Gastrocnemius medialis (tissue), 4 donors: ENCODE results near the gene TMTC1. TPM values are rescaled to one million over a fixed set of nuclear protein-coding genes. Genes with fewer than 3 reads are reported as not detected.

Source experiments
- ATAC-seq, 2 donors: fragments of 150-250 bp; one replicate each; pipeline ENCODE4 v1.9.1; 2016
- DNase-seq, 2 donors: peaks; one replicate each; pipeline ENCODE4 v3.0.0-alpha.2; 2019
- H3K27ac ChIP-seq, 4 donors: fragments of 200-600 bp; sonication (generic); 1 replicate in 1 of 4; 2 replicates in 3 of 4; pipeline ENCODE4 v1.5.1; 2016 to 2018; ENCODE audit warnings: mild to moderate bottlenecking in 2 of 4, moderate library complexity in 1 of 4
- H3K27me3 ChIP-seq, 3 donors: fragments of 200-600 bp; sonication (generic) in 2 of 3; 1 replicate in 1 of 3; 2 replicates in 2 of 3; pipeline versions ENCODE4 v1.5.1 to v1.6.0; 2016 to 2019; ENCODE audit warnings: mild to moderate bottlenecking in 1 of 3, moderate library complexity in 1 of 3
- H3K36me3 ChIP-seq, 2 donors: fragments of 200-600 bp; sonication (generic) in 1 of 2; one replicate each; pipeline ENCODE4 v1.5.1; 2017 to 2018
- H3K4me1 ChIP-seq, 2 donors: fragments of 200-600 bp; sonication (generic) in 1 of 2; one replicate each; pipeline ENCODE4 v1.5.1; 2016 to 2017; ENCODE audit warnings: mild to moderate bottlenecking in 2 of 2
- H3K4me3 ChIP-seq, 4 donors: fragments of 200-600 bp; sonication (generic) in 3 of 4; 1 replicate in 1 of 4; 2 replicates in 3 of 4; pipeline ENCODE4 v1.5.1; 2016 to 2019; ENCODE audit warnings: mild to moderate bottlenecking in 2 of 4
- H3K9me3 ChIP-seq, 3 donors: fragments of 200-600 bp; sonication (generic) in 2 of 3; 1 replicate in 1 of 3; 2 replicates in 2 of 3; pipeline ENCODE4 v1.5.1; 2016 to 2019
- CTCF ChIP-seq, 5 experiments: fragments of 450-650 bp in 3 of 5; fragments of 200-600 bp in 2 of 5; sonication (generic) in 2 of 5; IDR thresholded peaks in 4 of 5; conservative IDR thresholded peaks in 1 of 5; 1 replicate in 4 of 5; 2 replicates in 1 of 5; pipeline ENCODE4 v1.5.1; 2016 to 2019; ENCODE audit warnings: antibody characterized with exemption in 5 of 5, mild to moderate bottlenecking in 3 of 5, moderate library complexity in 3 of 5
- POLR2A ChIP-seq, 2 donors: fragments of 450-650 bp; IDR thresholded peaks; one replicate each; pipeline ENCODE4 v1.6.1; 2017; ENCODE audit warnings: antibody characterized with exemption in 2 of 2, mild to moderate bottlenecking in 2 of 2, moderate library complexity in 2 of 2
- in situ Hi-C, 4 donors: fragments of 200-750 bp; cut with MboI; loops; one replicate each; pipeline versions ENCODE4 v1.15.0 to v1.8.0; 2017; ENCODE audit warnings: low sequenced_read_pairs in 4 of 4
- intact Hi-C: fragments of 100-400 bp; cut with DNase I; formaldehyde crosslinking; loops from one replicate; pipeline ENCODE4 v1.15.1; 2023; ENCODE audit warnings: low total_unique reads
- total RNA-seq, 4 donors: library from RNA; depleted of rRNA; stranded (reverse); fragments of >200 nt; gene quantifications; one replicate each; pipeline versions ENCODE4 v1.1.0 to v1.2.3, GENCODE V29; 2016

TMTC1 gene
- total RNA-seq, 4 donors from 2014 or later: 38.5 to 83.5 (median 42.6) TPM

- H3K27me3 ChIP-seq: no peaks in the 10 kb centered on the region
- peak overlapping the region; percentile 76 to 84 (median 82) for H3K27ac ChIP-seq
- no peaks in the 10 kb centered on the region for H3K36me3 ChIP-seq
- in situ Hi-C loops: loop anchor here in 1 of 4 donors (10.0 kb wide), 1 partner anchor 238 kb away; the partner anchor contains the start of gene TMTC1
- DNase-seq (no peak), ATAC-seq (peak in 1 of 2 donors; percentile 2)
- intact Hi-C loops: loop anchor here (2.0 to 5.0 kb wide), 4 partner anchors 110 to 1144 kb away; partner anchors contain the start of gene TMTC1
- TF ChIP-seq CTCF (IDR thresholded peaks at IDR 0.05 in 4 of 5, conservative IDR thresholded peaks at IDR 0.05 in 1 of 5): no peak
- no peak for TF ChIP-seq POLR2A (IDR thresholded peaks at IDR 0.05)
- no peak overlapping the region for H3K4me3 ChIP-seq
- no peaks in the 10 kb centered on the region for H3K9me3 ChIP-seq
- peaks cover 46 to 63% of the 10 kb centered on the region in 2 donors for H3K4me1 ChIP-seq
These were observed 236.6 kb downstream of the TMTC1 start for GRCh38 chr12:29547151-29547632.

- peak overlapping the region; percentile 76 to 84 (median 82) for H3K27ac ChIP-seq
- peaks cover 42 to 53% of the 10 kb centered on the region in 2 donors for H3K4me1 ChIP-seq
- H3K4me3 ChIP-seq: no peak overlapping the region
- in situ Hi-C loops (loop anchor here in 1 of 4 donors (10.0 kb wide), 1 partner anchor 239 kb away; the partner anchor contains the start of gene TMTC1), intact Hi-C loops (loop anchor here (2.0 to 5.0 kb wide), 4 partner anchors 111 to 1145 kb away; partner anchors contain the start of gene TMTC1)
- H3K36me3 ChIP-seq: no peaks in the 10 kb centered on the region
- peak; percentile 66 to 78 for TF ChIP-seq POLR2A (IDR thresholded peaks at IDR 0.05)
- peak in 1 of 5 experiments; percentile 14 for TF ChIP-seq CTCF (IDR thresholded peaks at IDR 0.05 in 4 of 5, conservative IDR thresholded peaks at IDR 0.05 in 1 of 5)
- H3K9me3 ChIP-seq: no peaks in the 10 kb centered on the region
- no peaks in the 10 kb centered on the region for H3K27me3 ChIP-seq
- DNase-seq (peak; percentile 69 to 94), ATAC-seq (peak; percentile 81 to 96)
These were observed 237.7 kb downstream of the TMTC1 start for GRCh38 chr12:29546000-29546399.

GRCh38 chr12:29545102-29545467, 238.7 kb downstream of the TMTC1 start:
- TF ChIP-seq CTCF (IDR thresholded peaks at IDR 0.05 in 4 of 5, conservative IDR thresholded peaks at IDR 0.05 in 1 of 5): no peak
- TF ChIP-seq POLR2A (IDR thresholded peaks at IDR 0.05): no peak
- H3K4me1 ChIP-seq: peaks cover 42 to 53% of the 10 kb centered on the region in 2 donors
- no peaks in the 10 kb centered on the region for H3K36me3 ChIP-seq
- no peak for ATAC-seq
- H3K27me3 ChIP-seq: no peaks in the 10 kb centered on the region
- DNase-seq: no peak
- in situ Hi-C loops: loop anchor here in 1 of 4 donors (10.0 kb wide), 1 partner anchor 240 kb away; the partner anchor contains the start of gene TMTC1
- peak overlapping the region in 2 of 4 donors; percentile 76 to 84 for H3K27ac ChIP-seq
- no peak overlapping the region for H3K4me3 ChIP-seq
- H3K9me3 ChIP-seq: no peaks in the 10 kb centered on the region
- intact Hi-C loops: loop anchor here (5.0 kb wide), 3 partner anchors 112 to 252 kb away; partner anchors contain the start of gene TMTC1

GRCh38 chr12:29544428-29545101, 239.2 kb downstream of the TMTC1 start:
- intact Hi-C loops (loop anchor here (5.0 kb wide), 3 partner anchors 113 to 253 kb away; partner anchors contain the start of gene TMTC1), in situ Hi-C loops (loop anchor here in 1 of 4 donors (10.0 kb wide), 1 partner anchor 240 kb away; the partner anchor contains the start of gene TMTC1)
- Histone ChIP-seq H3K27me3 (no peaks in the 10 kb centered on the region), H3K27ac (peak overlapping the region in 2 of 4 donors; percentile 76 to 84), H3K4me1 (peaks cover 42 to 53% of the 10 kb centered on the region in 2 donors), H3K36me3 (no peaks in the 10 kb centered on the region), H3K9me3 (no peaks in the 10 kb centered on the region), H3K4me3 (no peak overlapping the region)
- TF ChIP-seq POLR2A (IDR thresholded peaks at IDR 0.05) (no peak), CTCF (IDR thresholded peaks at IDR 0.05 in 4 of 5, conservative IDR thresholded peaks at IDR 0.05 in 1 of 5) (no peak)
- no peak for ATAC-seq
- DNase-seq: no peak
